OCI-LY7 (cell line): ENCODE results near the gene DMD. TPM values are rescaled to one million over a fixed set of nuclear protein-coding genes. Genes with fewer than 3 reads are reported as not detected.
"Not testable (repeated sequence)": the region's sequence is repeated elsewhere in the genome, so short reads cannot be mapped to it uniquely, and the experiment has no call there.

Source experiments
- BruUV-seq: library from RNA; stranded (reverse); fragments of 400-500 nt; replicated peaks from 2 replicates; lab custom pipeline; 2021; lab: Mats Ljungman, UMichigan
- CTCF ChIA-PET: fragments of 300-600 bp; sonication (Branson Sonifier 250); formaldehyde crosslinking; loops from one replicate; lab custom pipeline; 2022; ENCODE audit warnings: antibody characterized with exemption; ENCODE audit not compliant: unreplicated experiment; lab: Charles Lee
- POLR2A ChIA-PET: fragments of 300-600 bp; sonication (Branson Sonifier 250); formaldehyde crosslinking; loops from one replicate; lab custom pipeline; 2022; ENCODE audit warnings: antibody characterized with exemption; lab: Charles Lee
- DNase-seq: peaks from one replicate; pipeline ENCODE4 v3.0.0-alpha.2; 2015; ENCODE audit warnings: low spot score
- H2AFZ ChIP-seq: fragments of 200-600 bp; sonication (generic), shearing (Covaris generic); 2 replicates; pipeline ENCODE4 v1.6.1; 2014; ENCODE audit warnings: mild to moderate bottlenecking, antibody characterized with exemption, low read length, moderate library complexity
- H3K27ac ChIP-seq: fragments of 200-600 bp; sonication (generic); 2 replicates; pipeline ENCODE4 v1.5.1; 2014; ENCODE audit warnings: mixed run types, low read depth, mild to moderate bottlenecking, moderate library complexity, low read length, inconsistent platforms; ENCODE audit not compliant: poor library complexity, severe bottlenecking
- H3K36me3 ChIP-seq: fragments of 200-600 bp; sonication (generic); 2 replicates; pipeline ENCODE4 v1.6.1; 2014; ENCODE audit warnings: mild to moderate bottlenecking, antibody characterized with exemption, low read length, moderate library complexity, mixed read lengths; ENCODE audit not compliant: insufficient read depth
- H3K4me1 ChIP-seq: fragments of 200-600 bp; sonication (generic); 2 replicates; pipeline ENCODE4 v1.5.1; 2014; ENCODE audit warnings: mild to moderate bottlenecking, low read length; ENCODE audit not compliant: insufficient read depth, poor library complexity, severe bottlenecking
- H3K4me2 ChIP-seq: fragments of 200-600 bp; sonication (generic); 2 replicates; pipeline ENCODE4 v1.6.1; 2014; ENCODE audit warnings: mild to moderate bottlenecking, low read length
- H3K4me3 ChIP-seq: fragments of 200-600 bp; sonication (generic); 2 replicates; pipeline ENCODE4 v1.5.1; 2014; ENCODE audit warnings: mild to moderate bottlenecking, low read depth, low read length; ENCODE audit not compliant: poor library complexity, severe bottlenecking
- H3K79me2 ChIP-seq: fragments of 200-600 bp; sonication (generic); 2 replicates; pipeline ENCODE4 v1.6.1; 2016; ENCODE audit warnings: low read depth, mild to moderate bottlenecking, low read length, moderate library complexity, mixed read lengths; ENCODE audit not compliant: insufficient read depth
- H3K9me2 ChIP-seq: fragments of 200-600 bp; sonication (generic); 2 replicates; pipeline ENCODE4 v1.6.1; 2016; ENCODE audit warnings: mild to moderate bottlenecking, low read length, mixed read lengths; ENCODE audit not compliant: insufficient read depth
- H3K9me3 ChIP-seq: fragments of 200-600 bp; sonication (generic); 2 replicates; pipeline ENCODE4 v1.6.1; 2014; ENCODE audit warnings: mild to moderate bottlenecking, mixed run types, low read length, mixed read lengths
- H4K20me1 ChIP-seq: fragments of 200-600 bp; sonication (generic); 2 replicates; pipeline ENCODE4 v1.6.1; 2014; ENCODE audit warnings: mild to moderate bottlenecking, antibody characterized with exemption, low read length, moderate library complexity, mixed read lengths; ENCODE audit not compliant: insufficient read depth
- CTCF ChIP-seq: fragments of 200-600 bp; sonication (generic); conservative IDR thresholded peaks from 2 replicates; pipeline ENCODE4 v1.5.1; 2014; ENCODE audit warnings: mild to moderate bottlenecking, antibody characterized with exemption, low read length, moderate library complexity, mixed read lengths
- EZH2phosphoT487 ChIP-seq: fragments of 200-600 bp; sonication (generic); IDR thresholded peaks from 2 replicates; pipeline ENCODE4 v1.6.1; 2018; ENCODE audit warnings: low read depth, borderline replicate concordance, mild to moderate bottlenecking, mixed run types, antibody characterized with exemption, low read length, moderate library complexity, mixed read lengths
- intact Hi-C: fragments of 100-400 bp; cut with micrococcal nuclease; formaldehyde crosslinking; loops from one replicate; pipeline ENCODE4 v1.10.0; 2022; ENCODE audit not compliant: unreplicated experiment
- total RNA-seq, 2 experiments: library from RNA; depleted of rRNA in 1 of 2; stranded (reverse); fragments of >200 nt in 1 of 2; shearing (Covaris generic) in 1 of 2; gene quantifications; 2 replicates each; pipeline ENCODE4 v1.2.3, GENCODE V29; 2014 to 2022

DMD gene
- total RNA-seq, 2 experiments from 2014 or later, result 20.5 to 61.4 TPM

GRCh38 chrX:31934015-31934414, 1277.3 kb downstream of the DMD start:
- no peak for DNase-seq
- ChIA-PET CTCF (no interaction called here), POLR2A (no interaction called here)
- H3K4me1 ChIP-seq, result no peaks in the 10 kb centered on the region
- no peaks in the 10 kb centered on the region for H3K9me2 ChIP-seq
- TF ChIP-seq EZH2phosphoT487, result no peak
- TF ChIP-seq CTCF, result no peak
- no peaks in the 10 kb centered on the region for H3K79me2 ChIP-seq
- no peak overlapping the region for H3K4me3 ChIP-seq
- H2AFZ ChIP-seq, result no peak overlapping the region
- H3K9me3 ChIP-seq, result no peaks in the 10 kb centered on the region
- no peak overlapping the region for H3K27ac ChIP-seq
- H3K4me2 ChIP-seq, result no peak overlapping the region
- no TSS peak for BruUV-seq
- H4K20me1 ChIP-seq, result no peaks in the 10 kb centered on the region
- no peaks in the 10 kb centered on the region for H3K36me3 ChIP-seq
- intact Hi-C loops, result no loop called here

DNA sequence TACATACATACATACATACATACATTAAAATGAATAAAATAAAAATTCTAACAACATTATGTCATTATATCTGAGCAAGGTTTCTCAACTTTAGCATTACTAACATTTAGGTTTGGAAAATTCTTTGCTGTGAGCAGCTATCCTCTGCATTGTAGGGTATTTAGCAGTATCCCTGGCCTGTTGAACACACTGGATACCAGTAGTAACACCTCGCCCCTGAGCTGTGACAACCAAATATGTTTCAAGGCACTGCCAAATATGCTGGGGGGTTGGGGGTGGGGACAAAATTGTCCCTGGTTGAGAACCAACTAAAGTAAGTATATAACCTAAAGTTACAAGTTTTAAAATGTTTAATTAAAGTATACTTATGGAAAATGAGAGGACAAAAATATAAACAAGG, 1278.6 kb downstream of the DMD start:
- Histone ChIP-seq H3K36me3 (no peaks in the 10 kb centered on the region), H3K9me2 (no peaks in the 10 kb centered on the region), H3K79me2 (no peaks in the 10 kb centered on the region), H4K20me1 (no peaks in the 10 kb centered on the region), H2AFZ (no peak overlapping the region), H3K4me2 (no peak overlapping the region), H3K4me1 (no peaks in the 10 kb centered on the region), H3K9me3 (no peaks in the 10 kb centered on the region), H3K27ac (no peak overlapping the region), H3K4me3 (no peak overlapping the region)
- POLR2A ChIA-PET, result no interaction called here
- CTCF ChIA-PET, result no interaction called here
- no peak for DNase-seq
- TF ChIP-seq CTCF (no peak), EZH2phosphoT487 (no peak)
- no TSS peak for BruUV-seq
- intact Hi-C loops, result no loop called here

GRCh38 chrX:31932320-31932719, 1279.0 kb downstream of the DMD start:
- intact Hi-C loops, BruUV-seq, H3K36me3 ChIP-seq, H3K9me3 ChIP-seq, H3K4me1 ChIP-seq, DNase-seq, CTCF ChIA-PET, H3K27ac ChIP-seq, H2AFZ ChIP-seq, H4K20me1 ChIP-seq, H3K4me3 ChIP-seq, H3K4me2 ChIP-seq, H3K79me2 ChIP-seq, POLR2A ChIA-PET, H3K9me2 ChIP-seq: not testable (repeated sequence)
